HPDE6-E6E7 (cell line): ENCODE measurements around the gene ACOT7.

Experiments
- DNase-seq: peaks from one replicate; pipeline ENCODE4 v3.0.0; 2011; ENCODE audit warnings: missing footprints; ENCODE audit errors: extremely low spot score

ACOT7 gene

DNA sequence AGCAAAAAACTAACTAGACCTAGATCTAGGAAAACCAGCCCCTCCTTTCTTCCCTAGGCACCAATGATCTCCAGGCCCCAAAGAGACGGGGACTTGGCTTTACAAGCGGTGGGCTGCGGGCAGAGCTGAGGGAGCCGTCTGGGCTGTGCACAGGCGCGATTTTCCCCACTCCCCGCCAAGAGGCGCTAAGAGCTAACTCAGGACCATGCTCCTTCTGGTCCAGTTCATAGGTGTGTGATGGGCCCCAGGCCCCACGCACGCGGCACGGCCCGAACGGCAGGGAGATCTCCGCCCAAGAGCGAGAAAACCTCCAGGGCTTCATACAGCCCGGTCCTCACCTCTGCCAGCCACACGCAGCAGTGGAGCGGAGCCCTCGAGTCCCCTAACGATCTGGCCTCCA, 125.2 kb downstream of the ACOT7 start:
- DNase-seq, result no peak

DNA sequence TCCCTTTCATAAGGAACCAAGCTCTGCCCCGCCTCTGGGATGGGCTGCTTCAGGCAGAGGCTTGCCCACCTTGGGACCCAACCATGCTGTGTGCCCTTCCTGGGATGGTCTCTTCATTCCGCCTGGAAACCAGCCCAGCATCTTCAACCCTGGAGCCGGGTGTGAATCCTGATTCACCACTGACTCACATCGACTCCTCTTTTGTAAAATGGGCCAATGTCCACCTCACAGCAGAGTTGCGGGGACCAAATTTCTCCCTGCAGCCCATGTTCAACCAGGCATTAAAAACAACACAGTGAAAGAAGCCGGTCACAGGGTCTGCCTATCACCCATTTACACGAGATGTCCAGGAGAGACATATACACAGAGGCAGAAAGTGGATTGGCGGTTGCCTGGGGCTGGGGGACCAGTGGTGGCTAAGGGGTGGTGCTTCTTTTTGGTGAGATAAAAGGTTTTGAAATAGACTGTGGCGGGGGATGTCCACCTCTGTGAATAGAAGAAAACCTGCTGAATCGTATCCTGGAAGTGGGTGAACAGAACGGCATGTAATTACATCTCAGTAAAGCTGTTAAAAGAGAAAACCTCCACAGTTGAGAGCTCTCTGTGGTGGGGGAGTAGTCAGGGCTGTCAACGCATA, 125.8 kb downstream of the ACOT7 start:
- DNase-seq, result no peak

DNA sequence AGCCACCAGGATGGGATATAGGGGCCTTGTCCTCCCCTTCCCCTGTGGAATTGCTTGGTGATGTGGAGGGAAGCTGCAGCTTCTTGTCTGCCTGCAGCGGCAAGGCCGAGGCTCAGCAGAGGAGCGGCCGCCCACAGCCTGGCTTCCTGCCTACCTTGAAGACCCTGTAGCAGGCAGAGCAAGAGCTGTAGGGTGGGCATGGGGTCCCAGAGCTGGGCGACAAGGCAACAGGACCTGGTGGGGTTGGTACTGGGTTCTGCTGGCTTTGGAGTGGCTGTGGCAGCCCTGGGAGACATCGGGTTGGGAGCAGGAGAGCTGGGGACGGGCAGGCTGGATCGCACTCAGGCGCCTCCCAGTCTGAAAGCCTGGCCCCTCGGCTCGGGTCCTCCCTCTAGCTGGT, 126.9 kb downstream of the ACOT7 start:
- no peak for DNase-seq

DNA sequence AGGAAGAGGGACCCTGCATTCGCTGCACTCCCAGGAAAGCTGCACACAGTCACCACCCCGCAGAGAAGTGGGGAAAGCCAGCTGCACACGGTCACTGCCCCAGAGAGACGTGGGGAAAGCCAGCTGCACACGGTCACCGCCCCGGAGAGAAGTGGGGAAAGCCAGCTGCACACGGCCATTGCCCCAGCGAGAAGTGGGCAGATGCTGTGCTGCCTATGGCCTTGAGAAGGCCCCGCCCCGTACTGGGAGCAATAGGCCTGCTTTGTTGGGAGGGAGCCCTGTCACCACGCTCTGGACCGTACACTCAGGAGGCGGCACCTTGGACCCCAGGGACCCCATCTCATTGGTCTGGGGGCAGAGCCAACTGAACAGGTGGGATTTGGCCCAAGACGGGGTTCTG, 128.4 kb downstream of the ACOT7 start:
- DNase-seq, result no peak

DNA sequence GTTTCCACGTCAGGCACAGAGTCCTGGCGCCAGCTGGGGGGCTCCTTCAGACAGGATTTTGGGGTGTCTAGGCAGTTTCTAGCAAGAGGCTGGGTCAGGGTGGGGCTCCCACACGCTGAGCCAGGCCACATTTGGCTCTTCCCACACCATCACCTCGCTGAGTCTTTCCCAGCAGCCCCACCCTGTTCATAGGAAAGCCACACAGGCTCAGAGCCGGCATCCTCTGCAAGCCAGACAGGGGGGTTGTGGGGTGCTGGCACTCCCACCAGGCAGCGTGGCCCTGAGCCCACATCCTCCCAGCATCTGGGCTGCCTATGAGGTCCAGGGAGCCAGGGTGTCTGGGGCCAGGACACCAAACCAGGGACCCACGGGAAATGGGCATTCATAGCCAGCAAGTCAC, 129.9 kb downstream of the ACOT7 start:
- DNase-seq, result no peak

DNA sequence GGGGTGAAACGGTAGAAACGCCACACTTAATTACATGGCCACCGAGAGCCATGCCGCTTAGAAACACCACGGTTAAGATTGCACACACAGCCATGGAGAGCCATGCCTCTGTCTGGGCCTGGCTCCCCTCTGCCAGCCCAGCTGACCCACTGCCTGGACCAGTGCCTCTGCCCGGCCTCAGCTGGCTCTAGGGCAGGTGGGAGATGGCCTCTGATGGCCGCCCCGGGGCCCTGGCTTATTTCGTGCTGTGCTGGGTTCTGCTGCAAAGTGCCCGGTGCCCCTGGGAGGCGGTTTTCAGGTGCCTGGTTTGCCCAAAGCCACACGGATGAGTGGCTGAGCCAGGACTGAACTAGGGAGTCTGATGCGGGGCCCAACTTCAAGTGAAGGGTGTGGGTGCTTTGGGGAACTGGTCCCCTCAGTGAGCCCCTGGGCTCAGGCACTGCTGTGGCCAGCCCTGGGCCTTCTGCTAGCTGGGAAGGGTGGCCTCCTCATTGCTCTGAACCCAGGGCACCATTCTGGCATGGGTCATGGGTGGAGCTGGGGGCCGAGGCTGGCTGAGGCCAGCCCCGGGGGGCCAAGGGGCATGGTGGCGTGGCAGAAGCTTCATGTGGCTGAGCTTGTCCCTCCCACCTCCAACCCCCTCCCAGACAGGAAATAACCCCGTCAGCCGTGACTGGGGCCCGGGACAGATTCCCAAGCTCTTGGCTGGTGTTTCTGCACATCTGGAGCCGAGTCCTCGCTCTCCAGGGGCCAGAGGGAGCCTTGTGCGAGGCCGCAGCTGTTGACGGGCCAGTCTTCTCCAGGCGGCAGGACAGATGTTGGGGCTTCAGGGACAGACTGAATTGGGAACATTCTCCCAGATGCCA, 130.8 kb downstream of the ACOT7 start:
- no peak for DNase-seq

DNA sequence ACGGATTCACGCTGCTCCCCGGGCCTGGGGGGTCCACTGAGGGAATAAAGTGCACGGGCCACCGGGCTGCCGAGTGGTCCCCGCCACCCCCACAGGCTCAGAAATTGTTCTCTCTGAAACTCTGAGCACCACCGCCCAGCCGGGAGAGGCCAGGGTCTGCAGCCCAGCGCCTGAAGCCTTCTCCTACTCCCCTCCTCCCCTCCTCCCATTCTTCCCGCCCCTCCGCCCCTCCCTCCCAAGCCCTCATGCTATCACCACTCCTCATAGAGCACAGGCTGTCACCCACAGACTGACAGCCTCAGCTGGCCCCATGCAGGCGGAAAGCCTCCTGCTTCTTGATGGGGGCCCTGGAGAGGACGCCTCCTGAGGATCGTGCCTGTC, 132.0 kb downstream of the ACOT7 start:
- DNase-seq, result no peak

DNA sequence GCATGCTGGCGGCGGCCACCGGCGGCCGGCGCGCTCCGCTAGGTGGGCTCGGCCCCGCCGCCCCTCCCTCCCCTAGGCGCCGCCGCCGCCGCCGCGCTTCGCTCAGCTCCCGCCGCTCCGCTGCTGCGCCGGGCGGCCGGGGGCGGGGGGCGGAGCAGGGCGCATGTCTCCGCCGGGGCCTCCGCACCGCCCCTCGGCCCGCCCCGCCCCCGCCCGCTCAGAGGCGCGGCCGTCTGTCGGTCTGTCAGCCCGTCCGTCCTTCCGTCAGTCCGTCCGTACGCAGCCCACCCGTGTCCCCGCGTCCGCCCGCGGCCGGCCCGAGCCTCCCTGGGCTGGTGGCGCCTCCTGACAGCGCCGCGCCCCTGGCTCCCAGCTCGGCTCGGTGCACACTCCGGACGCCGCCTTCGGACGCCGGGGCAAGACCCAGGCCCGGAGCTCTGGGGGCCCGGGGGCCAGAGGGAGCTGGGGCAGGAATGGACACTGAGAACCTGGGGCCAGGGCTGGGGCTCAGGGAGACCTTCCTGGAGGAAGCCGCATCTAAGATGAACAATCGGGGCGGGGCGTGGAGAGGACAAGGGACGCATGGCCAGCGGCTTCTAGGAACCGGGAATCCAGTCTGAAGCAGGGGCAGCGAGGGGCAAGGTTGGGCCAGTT, 132.5 kb downstream of the ACOT7 start, which contains the start of gene GPR153:
GPR153 (minus strand) TSS at position 138 of the 654 bp plus-strand sequence. CDS start 6,193 bp downstream, outside the sequence.
- no peak for DNase-seq

DNA sequence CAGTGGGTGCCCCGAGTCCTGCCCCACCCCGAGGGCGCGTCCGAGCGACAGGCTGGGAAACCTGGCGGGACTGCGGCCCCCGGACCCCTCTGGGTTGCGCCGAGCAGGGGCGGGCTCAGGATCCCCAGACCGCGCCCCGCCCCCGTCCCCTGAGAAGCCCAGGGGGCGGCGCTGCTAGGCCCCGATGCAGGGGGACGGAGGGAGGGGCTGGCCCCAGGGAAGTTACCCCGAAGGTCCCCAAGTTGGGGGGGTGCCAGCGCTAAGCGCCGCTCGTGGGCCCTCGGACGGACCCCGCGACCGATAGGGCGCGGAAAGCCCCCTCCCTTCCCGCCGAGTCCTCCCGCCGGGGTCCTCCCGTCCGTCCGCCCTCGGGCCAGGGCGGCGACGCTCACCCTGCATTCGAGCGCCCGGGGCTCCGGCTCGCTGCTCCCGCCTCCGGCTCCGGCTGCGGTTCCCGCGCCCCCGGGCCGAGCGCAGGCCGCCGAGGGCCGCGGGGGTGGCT, 133.1 kb downstream of the ACOT7 start:
- no peak for DNase-seq

DNA sequence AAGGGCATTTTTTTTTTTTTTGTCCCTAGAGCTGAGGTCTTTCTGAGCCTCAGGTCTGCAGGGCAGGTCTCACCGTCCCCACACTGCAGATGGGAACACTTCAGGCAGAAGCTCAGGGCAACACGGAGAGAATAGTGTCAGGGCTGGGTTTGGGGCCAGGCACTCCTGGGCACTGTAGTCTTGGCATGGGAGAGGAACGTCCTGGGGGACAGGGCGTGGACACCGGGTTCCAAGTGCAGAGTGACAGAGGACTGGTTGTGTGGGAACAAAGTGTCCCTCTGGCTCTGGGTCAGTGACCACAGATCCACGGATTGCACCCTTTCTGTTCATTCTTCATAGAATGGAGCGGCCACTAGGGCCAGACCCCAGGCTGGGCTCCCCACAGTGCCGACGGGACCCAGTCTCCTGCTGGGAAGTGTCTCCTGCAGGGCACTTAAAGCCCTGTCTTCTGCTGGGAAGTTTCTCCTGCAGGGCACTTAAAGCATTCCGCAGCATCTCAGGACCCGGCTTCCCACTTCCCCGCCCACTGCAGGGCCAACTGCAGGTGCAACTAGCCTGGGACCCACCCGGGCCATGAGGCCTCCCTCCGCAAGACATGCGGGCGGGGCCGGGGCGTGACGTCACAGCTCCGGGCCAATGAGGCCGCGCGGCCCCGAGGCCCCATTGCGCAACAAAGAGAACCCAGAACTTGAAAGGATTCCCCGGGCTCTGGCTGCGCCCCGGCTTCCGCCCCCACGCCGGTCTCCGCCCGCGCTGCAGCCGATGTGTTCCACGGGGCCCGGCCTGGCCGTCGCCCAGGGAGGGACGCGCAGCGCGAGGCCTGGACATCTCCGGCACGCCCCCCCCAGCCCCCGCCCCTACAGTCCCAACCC, 133.8 kb downstream of the ACOT7 start:
- DNase-seq, result peak; percentile 87

DNA sequence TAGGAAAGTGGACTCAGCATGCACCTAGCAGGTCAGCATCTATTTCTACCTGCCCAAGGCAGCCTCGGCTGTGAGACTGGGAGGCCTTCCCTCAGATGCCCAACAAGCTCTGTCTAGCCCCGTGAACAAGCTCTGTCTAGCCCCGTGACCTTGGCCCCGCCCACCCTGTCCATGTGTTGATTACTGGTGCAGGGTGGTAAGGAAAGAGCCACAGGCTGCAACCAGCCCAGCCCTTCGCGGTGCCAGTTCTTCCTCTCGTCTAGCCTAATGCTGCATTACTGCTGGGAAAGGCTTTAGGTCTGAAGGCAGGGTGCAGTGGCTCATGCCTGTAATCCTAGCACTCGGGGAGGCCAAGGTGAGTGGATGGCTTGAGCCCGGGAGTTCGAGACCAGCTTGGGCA, 134.9 kb downstream of the ACOT7 start:
- DNase-seq, result no peak

DNA sequence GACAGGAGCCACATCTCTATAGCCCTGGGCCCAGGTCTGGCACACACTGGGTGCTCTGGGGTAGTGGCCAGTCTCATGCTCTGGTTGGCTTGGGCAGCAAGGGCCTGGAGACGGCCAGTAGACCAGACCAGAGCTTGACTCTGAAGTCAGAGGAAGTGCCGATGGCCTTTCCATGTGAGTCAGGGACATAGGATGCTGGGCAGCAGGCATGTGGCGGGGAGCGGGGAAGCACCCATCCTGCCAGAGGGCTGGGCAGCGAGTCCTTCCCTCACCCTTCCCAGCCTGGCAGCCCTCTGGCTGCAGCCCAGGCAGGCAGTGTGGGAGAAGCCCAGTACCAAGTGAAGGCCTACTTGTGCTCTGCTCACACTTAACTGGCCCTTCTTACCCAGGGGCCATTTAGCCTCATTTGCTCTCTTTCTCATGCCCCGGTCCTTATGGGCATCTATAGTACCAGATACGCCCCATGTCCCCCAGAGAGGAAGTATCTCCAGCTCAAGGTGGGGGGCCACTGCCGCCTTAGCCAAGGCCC, 136.0 kb downstream of the ACOT7 start:
- DNase-seq, result no peak

DNA sequence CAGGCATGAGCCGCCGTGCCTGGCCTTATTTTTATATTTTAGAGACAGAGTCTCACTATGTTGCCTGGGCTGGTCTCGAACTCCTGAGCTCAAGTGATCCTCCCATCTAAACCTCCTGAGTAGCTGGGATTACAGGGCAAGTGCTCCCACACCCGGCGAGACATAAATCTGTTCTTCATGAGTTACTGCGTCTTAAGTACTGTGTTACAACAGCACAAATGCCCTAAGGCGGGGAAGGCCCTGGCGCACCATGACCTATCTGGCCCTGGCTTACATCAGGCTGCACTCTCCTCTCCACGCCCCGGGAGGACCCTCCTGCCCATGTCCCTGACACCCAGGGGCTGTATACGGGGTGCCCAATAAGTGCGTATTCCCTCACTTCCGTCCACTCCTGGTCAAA, 136.9 kb downstream of the ACOT7 start:
- DNase-seq, result no peak

DNA sequence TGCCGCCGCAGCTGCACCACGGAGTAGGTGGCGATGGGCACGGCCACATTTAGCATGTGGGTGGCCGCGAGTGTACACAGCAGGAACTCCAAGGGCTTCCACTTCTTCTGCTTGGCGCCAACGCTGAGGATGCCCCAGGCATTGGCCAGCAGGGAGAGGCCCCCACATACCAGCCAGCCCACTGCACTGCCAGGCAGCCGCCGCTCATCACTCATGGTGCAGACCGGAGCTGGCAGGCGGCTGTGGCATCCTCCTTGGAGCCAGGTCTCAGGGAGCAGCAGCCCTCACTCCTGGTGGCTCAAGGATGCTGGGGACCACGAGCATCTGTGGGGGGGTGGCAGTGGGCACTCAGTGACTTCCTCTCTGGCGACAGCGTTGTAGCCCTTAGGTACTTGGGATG, 138.9 kb downstream of the ACOT7 start:
- no peak for DNase-seq

DNA sequence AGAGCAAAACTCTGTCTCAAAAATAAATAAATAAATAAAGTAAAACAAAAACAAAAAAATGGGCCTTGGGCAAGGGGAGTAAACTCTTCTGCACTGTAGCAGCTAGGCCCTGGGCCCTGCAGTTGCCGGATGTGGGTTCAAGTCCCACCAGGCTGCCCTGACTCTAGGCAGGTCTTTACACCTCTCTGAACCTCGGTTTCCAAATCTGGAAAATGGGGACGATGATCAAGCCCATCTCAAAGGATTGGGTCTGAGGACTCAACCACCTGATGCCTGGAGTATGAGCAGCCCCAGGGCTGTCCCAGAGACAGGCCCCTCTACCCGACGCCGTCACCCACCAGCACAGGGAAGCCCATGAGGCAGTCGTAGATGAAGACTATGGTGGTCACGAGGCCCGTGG, 140.2 kb downstream of the ACOT7 start:
- DNase-seq, result no peak

DNA sequence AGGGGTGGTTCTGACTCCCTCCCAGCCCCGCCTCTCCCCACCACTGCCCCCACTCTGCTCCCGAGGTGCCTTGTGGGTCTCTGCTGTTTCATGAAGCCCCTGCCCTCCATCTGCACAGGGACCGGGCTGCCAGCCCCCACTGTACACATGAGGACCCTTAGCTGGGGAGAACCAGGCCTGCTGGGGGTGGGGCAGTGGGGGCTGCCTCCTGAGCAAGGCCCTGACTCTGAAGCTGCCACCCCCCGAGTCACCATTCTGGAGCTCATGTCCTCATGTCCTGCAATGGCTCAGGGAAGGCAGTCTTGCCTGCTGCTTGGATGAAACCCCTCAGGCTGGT, 141.2 kb downstream of the ACOT7 start:
- DNase-seq, result no peak

DNA sequence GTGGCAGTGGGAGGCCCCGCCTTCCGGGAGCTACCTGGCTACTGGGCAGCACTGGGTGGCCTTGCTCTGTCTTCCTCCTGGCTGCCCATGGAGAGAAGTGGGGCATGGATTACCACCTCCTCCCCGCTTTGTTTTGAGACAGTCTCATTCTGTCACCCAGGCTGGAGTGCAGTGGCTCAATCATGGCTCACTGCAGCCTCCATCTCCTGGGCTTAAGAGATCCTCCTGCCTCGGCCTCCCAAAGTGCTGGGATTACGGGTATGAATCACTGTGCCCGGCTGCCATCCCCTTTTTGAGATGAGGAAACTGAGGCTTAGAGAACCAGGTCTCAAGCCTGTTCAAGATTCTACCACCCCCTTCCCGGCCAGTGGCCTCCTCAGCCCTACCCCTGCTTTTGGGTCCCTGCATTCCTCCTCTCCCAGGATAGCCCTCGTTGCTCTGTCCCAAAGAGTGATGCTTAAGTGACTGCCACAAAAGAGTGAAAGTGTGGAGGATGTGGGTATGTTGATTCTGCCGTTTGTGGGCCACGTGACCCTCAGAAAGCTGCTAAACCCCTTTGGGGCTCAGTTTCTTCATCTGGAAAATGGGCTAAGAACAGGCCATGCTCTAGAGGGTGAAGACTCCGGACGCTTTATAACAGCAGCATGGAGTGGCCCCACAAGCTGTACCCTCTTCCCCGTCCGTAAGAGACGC, 141.7 kb downstream of the ACOT7 start:
- DNase-seq, result no peak

DNA sequence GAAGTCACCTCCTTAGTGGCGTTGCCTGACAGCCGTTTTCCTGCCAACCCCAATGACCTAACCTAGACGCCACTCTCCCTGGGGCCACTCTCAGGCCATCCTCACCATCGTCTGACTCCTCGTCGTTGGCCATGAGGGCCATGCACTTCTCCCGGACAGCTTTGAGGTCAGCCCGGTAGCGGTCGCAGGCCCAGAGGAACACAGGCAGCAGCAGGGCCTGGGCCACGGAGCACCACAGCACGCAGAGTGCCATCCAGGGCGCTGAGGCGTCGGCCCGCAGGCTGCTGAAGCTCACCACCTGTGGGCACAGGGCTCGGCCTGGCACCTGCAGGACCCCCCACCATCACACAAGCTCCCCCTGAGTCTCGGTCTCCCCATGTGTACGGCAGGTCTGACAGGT, 142.3 kb downstream of the ACOT7 start:
- no peak for DNase-seq

DNA sequence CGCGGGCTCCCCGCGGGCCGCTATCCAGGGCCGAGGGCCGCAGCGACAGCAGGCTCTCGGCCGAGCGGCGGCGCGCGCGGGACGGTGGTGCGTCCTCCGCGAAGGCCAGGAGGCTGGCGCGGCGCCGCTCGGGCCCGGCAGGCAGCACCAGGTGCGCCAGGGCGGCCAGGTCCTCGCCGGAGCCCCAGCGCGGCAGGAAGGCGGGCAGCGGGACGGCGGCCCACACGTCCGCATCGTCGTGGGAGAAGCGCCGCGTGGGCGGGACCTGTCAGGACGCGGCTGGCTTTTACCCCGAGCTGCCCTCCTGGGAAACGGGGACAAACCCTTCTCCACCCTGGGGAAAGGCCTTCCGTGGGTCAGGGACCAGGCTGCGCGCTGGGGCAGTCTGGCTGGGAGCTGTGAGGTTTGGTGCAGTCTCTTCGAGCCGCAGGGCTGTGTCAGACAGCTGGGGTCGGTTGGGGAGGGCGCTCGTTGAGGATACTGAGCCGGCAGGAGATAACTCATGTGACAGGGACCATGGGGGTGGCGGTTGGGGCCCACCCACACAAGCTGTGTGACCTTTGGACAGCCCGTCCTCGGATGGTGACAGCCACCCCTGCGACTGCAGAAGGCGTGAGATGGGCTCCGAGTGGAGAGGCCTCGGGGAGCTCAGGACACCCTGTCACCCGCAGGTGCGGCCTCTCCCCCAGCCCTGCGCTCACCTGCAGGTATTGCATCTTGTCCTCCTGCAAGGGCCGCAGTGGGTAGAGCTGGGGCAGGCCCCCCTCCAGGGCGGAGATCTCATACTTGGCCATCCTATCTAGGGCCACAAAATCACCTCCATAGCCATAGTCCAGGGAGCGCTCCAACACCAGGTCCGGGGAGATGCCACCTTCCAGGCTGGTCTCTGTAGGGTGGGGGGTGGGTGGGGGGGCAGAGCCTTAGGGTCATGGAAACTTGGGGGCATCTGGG, 143.6 kb downstream of the ACOT7 start:
- no peak for DNase-seq
